Neural progenitor cell (in vitro differentiated cells): Measurements from ENCODE around the gene C6orf132. TPM values are rescaled to one million over a fixed set of nuclear protein-coding genes. Genes with fewer than 3 reads are reported as not detected.

Experiments used
- DNase-seq: peaks from one replicate; pipeline ENCODE4 v3.0.0-alpha.2; 2016; ENCODE audit warnings: low spot score
- H2AFZ ChIP-seq: fragments of 200-600 bp; sonication (generic); replicated peaks from 2 replicates; pipeline ENCODE4 v1.6.1; 2016; ENCODE audit warnings: antibody characterized with exemption
- H3F3A ChIP-seq: fragments of 200-600 bp; sonication (generic); 2 replicates; pipeline ENCODE4 v1.6.1; 2016; ENCODE audit warnings: antibody characterized with exemption, low read depth
- H3K27ac ChIP-seq: fragments of 200-600 bp; sonication (generic); 2 replicates; pipeline ENCODE4 v1.5.1; 2016; ENCODE audit warnings: mild to moderate bottlenecking
- H3K27me3 ChIP-seq: fragments of 200-600 bp; sonication (generic); 2 replicates; pipeline ENCODE4 v1.6.1; 2016; ENCODE audit warnings: mild to moderate bottlenecking, moderate library complexity
- H3K36me3 ChIP-seq: fragments of 200-600 bp; sonication (generic); 2 replicates; pipeline ENCODE4 v1.5.1; 2016
- H3K4me1 ChIP-seq: fragments of 200-600 bp; sonication (generic); 2 replicates; pipeline ENCODE4 v1.6.1; 2016; ENCODE audit warnings: mixed run types
- H3K4me2 ChIP-seq: fragments of 200-600 bp; sonication (generic); 2 replicates; pipeline ENCODE4 v1.6.1; 2016
- H3K4me3 ChIP-seq: fragments of 200-600 bp; sonication (generic); 2 replicates; pipeline ENCODE4 v1.5.1; 2016
- H3K79me2 ChIP-seq: fragments of 200-600 bp; sonication (generic); 2 replicates; pipeline ENCODE4 v1.6.1; 2016; ENCODE audit warnings: low read depth
- H3K9ac ChIP-seq: fragments of 200-600 bp; sonication (generic); 2 replicates; pipeline ENCODE4 v1.6.1; 2016
- H3K9me3 ChIP-seq: fragments of 200-600 bp; sonication (generic); 2 replicates; pipeline ENCODE4 v1.5.1; 2016; ENCODE audit warnings: low read depth
- H4K20me1 ChIP-seq: fragments of 200-600 bp; sonication (generic); 2 replicates; pipeline ENCODE4 v1.6.1; 2016; ENCODE audit warnings: low read depth
- H3K27ac Mint-ChIP-seq: 3 replicates; pipeline ENCODE4 v1.8.0; 2021; ENCODE audit warnings: mixed read lengths
- H3K27me3 Mint-ChIP-seq: 2 replicates; pipeline ENCODE4 v1.8.0; 2022; ENCODE audit warnings: low read depth, mild to moderate bottlenecking, inconsistent platforms, moderate library complexity, mixed read lengths; ENCODE audit not compliant: insufficient read depth
- H3K36me3 Mint-ChIP-seq: 3 replicates; pipeline ENCODE4 v1.8.0; 2021; ENCODE audit warnings: mixed read lengths
- H3K4me1 Mint-ChIP-seq: 3 replicates; pipeline ENCODE4 v1.8.0; 2021; ENCODE audit warnings: mixed read lengths
- H3K4me3 Mint-ChIP-seq: 3 replicates; pipeline ENCODE4 v1.8.0; 2021; ENCODE audit warnings: mild to moderate bottlenecking, moderate library complexity, mixed read lengths
- H3K9me3 Mint-ChIP-seq: 3 replicates; pipeline ENCODE4 v1.8.0; 2020; ENCODE audit warnings: mixed read lengths
- EZH2 ChIP-seq: fragments of 200-600 bp; sonication (generic); IDR thresholded peaks from 2 replicates; pipeline ENCODE4 v1.6.1; 2017; ENCODE audit warnings: antibody characterized with exemption, mild to moderate bottlenecking, moderate library complexity
- EZH2phosphoT487 ChIP-seq: fragments of 200-600 bp; sonication (generic); IDR thresholded peaks from 2 replicates; pipeline ENCODE4 v1.6.1; 2017; ENCODE audit warnings: antibody characterized with exemption
- total RNA-seq: library from RNA; depleted of rRNA; stranded (reverse); fragments of >200 nt; gene quantifications from 2 replicates; pipeline ENCODE4 v1.2.3, GENCODE V29; 2015; ENCODE audit warnings: low replicate concordance
- TF ChIP-seq, protein P1 (sequence below): fragments of 200-600 bp; sonication (generic); IDR thresholded peaks from 2 replicates; pipeline ENCODE4 v1.5.1; 2017; ENCODE audit warnings: antibody characterized with exemption, mild to moderate bottlenecking

The C6orf132 gene
- total RNA-seq, 1 donor from 2014 or later = 1.8 TPM

DNA sequence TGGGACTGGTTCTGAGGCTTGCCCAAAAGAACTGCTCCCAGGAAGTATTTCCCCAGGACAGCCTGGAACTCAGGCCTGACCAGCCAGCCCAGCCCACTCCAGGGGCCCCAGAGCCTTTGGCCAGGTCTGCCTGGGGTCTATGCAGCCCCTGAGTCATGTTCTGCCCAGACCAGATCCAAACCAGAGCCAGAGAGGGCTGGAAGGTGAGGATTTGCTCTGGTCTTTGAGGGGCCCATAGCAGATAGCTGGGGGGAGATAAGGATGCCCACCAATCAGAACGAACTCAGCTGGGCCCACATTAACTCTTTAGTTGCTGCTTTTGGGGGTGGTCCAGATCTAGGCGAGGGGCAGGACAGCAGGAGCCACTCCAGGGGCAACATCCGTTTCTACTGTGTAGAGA lies 16.8 kb downstream of the C6orf132 start:
- Histone ChIP-seq H3K4me1 (no peaks in the 10 kb centered on the region), H3K4me3 (no peak overlapping the region), H3F3A (no peaks in the 10 kb centered on the region), H3K9ac (no peak overlapping the region), H3K9me3 (no peaks in the 10 kb centered on the region), H3K27ac (no peak overlapping the region), H3K79me2 (no peaks in the 10 kb centered on the region), H3K4me2 (no peak overlapping the region), H3K27me3 (no peaks in the 10 kb centered on the region), H3K36me3 (no peaks in the 10 kb centered on the region), H4K20me1 (no peaks in the 10 kb centered on the region), H2AFZ (no peak overlapping the region)
- no peak for TF ChIP-seq EZH2phosphoT487
- TF ChIP-seq EZH2 = no peak
- TF ChIP-seq, protein P1, sequence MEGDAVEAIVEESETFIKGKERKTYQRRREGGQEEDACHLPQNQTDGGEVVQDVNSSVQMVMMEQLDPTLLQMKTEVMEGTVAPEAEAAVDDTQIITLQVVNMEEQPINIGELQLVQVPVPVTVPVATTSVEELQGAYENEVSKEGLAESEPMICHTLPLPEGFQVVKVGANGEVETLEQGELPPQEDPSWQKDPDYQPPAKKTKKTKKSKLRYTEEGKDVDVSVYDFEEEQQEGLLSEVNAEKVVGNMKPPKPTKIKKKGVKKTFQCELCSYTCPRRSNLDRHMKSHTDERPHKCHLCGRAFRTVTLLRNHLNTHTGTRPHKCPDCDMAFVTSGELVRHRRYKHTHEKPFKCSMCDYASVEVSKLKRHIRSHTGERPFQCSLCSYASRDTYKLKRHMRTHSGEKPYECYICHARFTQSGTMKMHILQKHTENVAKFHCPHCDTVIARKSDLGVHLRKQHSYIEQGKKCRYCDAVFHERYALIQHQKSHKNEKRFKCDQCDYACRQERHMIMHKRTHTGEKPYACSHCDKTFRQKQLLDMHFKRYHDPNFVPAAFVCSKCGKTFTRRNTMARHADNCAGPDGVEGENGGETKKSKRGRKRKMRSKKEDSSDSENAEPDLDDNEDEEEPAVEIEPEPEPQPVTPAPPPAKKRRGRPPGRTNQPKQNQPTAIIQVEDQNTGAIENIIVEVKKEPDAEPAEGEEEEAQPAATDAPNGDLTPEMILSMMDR = no peak
- Mint-ChIP-seq H3K27me3 (peaks cover 9% of the 10 kb centered on the region), H3K4me3 (no peak overlapping the region), H3K27ac (no peak overlapping the region), H3K36me3 (no peaks in the 10 kb centered on the region), H3K9me3 (peaks cover 2% of the 10 kb centered on the region), H3K4me1 (peaks cover 2% of the 10 kb centered on the region)
- no peak for DNase-seq

DNA sequence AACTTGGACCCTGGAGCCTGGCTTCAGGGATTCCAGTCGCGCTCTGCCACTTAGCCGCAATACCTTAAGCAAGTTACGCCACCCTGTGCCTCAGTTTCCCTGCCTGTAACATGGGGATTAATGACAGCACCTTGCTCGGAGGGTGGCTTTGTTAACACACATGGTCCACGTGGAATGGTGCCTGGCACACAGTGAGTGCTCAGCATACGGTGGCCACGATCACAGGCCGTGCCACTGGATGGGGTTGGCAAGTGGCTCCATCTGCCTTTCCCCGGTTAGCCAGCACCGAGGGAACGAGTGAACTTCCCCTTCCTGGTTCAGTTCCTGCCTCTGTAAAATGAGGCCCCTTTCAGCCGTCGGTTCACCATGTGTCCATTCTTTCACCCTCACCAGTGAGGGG lies 17.2 kb downstream of the C6orf132 start:
- Histone ChIP-seq H2AFZ (no peak overlapping the region), H3K9me3 (no peaks in the 10 kb centered on the region), H3K4me3 (no peak overlapping the region), H3K4me2 (no peak overlapping the region), H3K9ac (no peak overlapping the region), H3K4me1 (no peaks in the 10 kb centered on the region), H4K20me1 (no peaks in the 10 kb centered on the region), H3K79me2 (no peaks in the 10 kb centered on the region), H3K27ac (no peak overlapping the region), H3F3A (no peaks in the 10 kb centered on the region), H3K27me3 (no peaks in the 10 kb centered on the region), H3K36me3 (no peaks in the 10 kb centered on the region)
- H3K4me3 Mint-ChIP-seq = no peak overlapping the region
- peaks cover 2% of the 10 kb centered on the region for H3K4me1 Mint-ChIP-seq
- DNase-seq = no peak
- TF ChIP-seq EZH2 = no peak
- TF ChIP-seq, protein P1 = no peak
- TF ChIP-seq EZH2phosphoT487 = no peak
- no peaks in the 10 kb centered on the region for H3K36me3 Mint-ChIP-seq
- H3K9me3 Mint-ChIP-seq = peaks cover 2% of the 10 kb centered on the region
- H3K27me3 Mint-ChIP-seq = peaks cover 8% of the 10 kb centered on the region
- no peak overlapping the region for H3K27ac Mint-ChIP-seq

DNA sequence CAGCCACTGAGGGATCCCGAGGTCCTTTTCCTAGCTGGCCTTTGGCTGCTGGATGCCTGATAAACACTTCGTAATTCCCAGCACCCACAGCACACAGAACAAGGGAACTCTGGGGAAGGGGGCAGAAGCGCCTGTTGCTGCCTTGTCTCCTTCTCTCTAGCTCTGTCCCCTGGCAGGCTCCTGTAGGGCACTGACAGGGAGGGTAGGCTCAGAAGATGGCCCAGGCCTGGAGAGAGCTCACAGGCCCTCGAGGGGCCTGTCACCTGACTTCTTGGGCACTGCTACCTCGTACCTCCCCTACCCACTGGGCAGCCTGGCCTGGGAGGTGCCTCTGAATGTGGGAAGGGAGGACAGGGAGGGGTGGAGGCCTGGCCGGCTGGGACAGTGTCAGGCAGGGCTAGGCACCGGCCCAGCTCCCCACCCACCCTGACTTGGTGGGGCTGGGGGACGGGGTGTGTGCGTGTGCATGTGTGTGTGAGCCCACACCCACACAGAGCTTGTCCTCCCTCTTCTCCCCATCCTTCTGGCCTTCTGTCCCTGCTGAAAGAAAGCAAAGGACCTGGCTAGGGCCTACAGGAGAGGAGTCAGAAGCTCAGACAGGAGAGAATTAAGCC lies 18.1 kb downstream of the C6orf132 start:
- H3K9ac ChIP-seq = no peak overlapping the region
- no peaks in the 10 kb centered on the region for H3K9me3 ChIP-seq
- Mint-ChIP-seq H3K27ac (peak overlapping the region; percentile 84), H3K36me3 (no peaks in the 10 kb centered on the region), H3K4me3 (no peak overlapping the region), H3K4me1 (peaks cover 2% of the 10 kb centered on the region), H3K27me3 (peaks cover 7% of the 10 kb centered on the region), H3K9me3 (peaks cover 2% of the 10 kb centered on the region)
- H3K79me2 ChIP-seq = no peaks in the 10 kb centered on the region
- H3K36me3 ChIP-seq = no peaks in the 10 kb centered on the region
- H4K20me1 ChIP-seq = no peaks in the 10 kb centered on the region
- no peak overlapping the region for H2AFZ ChIP-seq
- H3K27ac ChIP-seq = no peak overlapping the region
- H3K27me3 ChIP-seq = no peaks in the 10 kb centered on the region
- DNase-seq = no peak
- H3K4me1 ChIP-seq = no peaks in the 10 kb centered on the region
- no peak overlapping the region for H3K4me3 ChIP-seq
- no peaks in the 10 kb centered on the region for H3F3A ChIP-seq
- TF ChIP-seq EZH2 (no peak), EZH2phosphoT487 (no peak)
- TF ChIP-seq, protein P1 = no peak
- no peak overlapping the region for H3K4me2 ChIP-seq
